SK-N-SH (cell line): ENCODE results near the gene TOR2A. TPM values are rescaled to one million over a fixed set of nuclear protein-coding genes. Genes with fewer than 3 reads are reported as not detected.

ENCODE experiments used
- CTCF ChIA-PET: fragments of 300-600, 350-600 bp; formaldehyde crosslinking; extraction: SDS; loops from one replicate; lab custom pipeline; 2021; lab: Yijun Ruan, JAX
- POLR2A ChIA-PET: fragments of 350-600 bp; sonication (Branson Sonifier 250); formaldehyde crosslinking; extraction: SDS; loops from one replicate; lab custom pipeline; 2020; ENCODE audit warnings: antibody characterized with exemption, inconsistent platforms; lab: Yijun Ruan, JAX
- DNase-seq: peaks from one replicate; pipeline ENCODE4 v3.0.0; 2012
- H2AFZ ChIP-seq: fragments of 200-600 bp; sonication (generic); 2 replicates; pipeline ENCODE4 v1.8.1; 2016; ENCODE audit warnings: antibody characterized with exemption, mild to moderate bottlenecking, low read depth
- H3F3A ChIP-seq: fragments of 200-600 bp; sonication (generic); replicated peaks from 2 replicates; pipeline ENCODE3; 2016; ENCODE audit warnings: antibody characterized with exemption, mild to moderate bottlenecking; ENCODE audit not compliant: insufficient read depth
- H3K27ac ChIP-seq, 2 experiments: fragments of 200-500 bp in 1 of 2; fragments of 200-600 bp in 1 of 2; sonication (Bioruptor generic) in 1 of 2; sonication (generic), shearing (Covaris generic) in 1 of 2; 2 replicates each; pipeline versions ENCODE4 v1.5.1 to v1.6.1; 2014 to 2016; ENCODE audit warnings: low read depth in 2 of 2, inconsistent platforms in 1 of 2, low read length in 1 of 2, mild to moderate bottlenecking in 1 of 2, mixed read lengths in 1 of 2
- H3K27me3 ChIP-seq: fragments of 200-600 bp; sonication (generic), shearing (Covaris generic); 2 replicates; pipeline ENCODE4 v1.6.1; 2016; ENCODE audit warnings: mixed run types; ENCODE audit not compliant: insufficient read depth
- H3K36me3 ChIP-seq, 2 experiments: fragments of 200-500 bp in 1 of 2; fragments of 200-600 bp in 1 of 2; sonication (Bioruptor generic) in 1 of 2; sonication (generic) in 1 of 2; replicated peaks in 1 of 2; 2 replicates each; pipeline versions ENCODE3 to v1.5.1; 2014 to 2016; ENCODE audit warnings: low read length in 1 of 2, mild to moderate bottlenecking in 1 of 2; ENCODE audit not compliant: insufficient read depth in 2 of 2, control insufficient read depth in 1 of 2
- H3K4me1 ChIP-seq, 2 experiments: fragments of 200-500 bp in 1 of 2; fragments of 200-600 bp in 1 of 2; sonication (Bioruptor generic) in 1 of 2; sonication (generic), shearing (Covaris generic) in 1 of 2; 2 replicates each; pipeline versions ENCODE4 v1.5.1 to v1.6.1; 2014 to 2016; ENCODE audit warnings: low read depth in 1 of 2, low read length in 1 of 2, mixed run types in 1 of 2; ENCODE audit not compliant: insufficient read depth in 2 of 2, control insufficient read depth in 1 of 2
- H3K4me2 ChIP-seq: fragments of 200-600 bp; sonication (generic), shearing (Covaris generic); 2 replicates; pipeline ENCODE4 v1.6.1; 2017; ENCODE audit warnings: mixed run types
- H3K4me3 ChIP-seq, 2 experiments: fragments of 200-500 bp in 1 of 2; fragments of 200-600 bp in 1 of 2; sonication (Bioruptor generic) in 1 of 2; sonication (generic), shearing (Covaris generic) in 1 of 2; 2 replicates each; pipeline versions ENCODE4 v1.5.1 to v1.8.1; 2014 to 2016; ENCODE audit warnings: low read depth in 2 of 2, inconsistent platforms in 1 of 2, low read length in 1 of 2, mild to moderate bottlenecking in 1 of 2, mixed read lengths in 1 of 2, moderate library complexity in 1 of 2
- H3K79me2 ChIP-seq: fragments of 200-600 bp; sonication (generic); 2 replicates; pipeline ENCODE4 v1.8.1; 2017; ENCODE audit warnings: mild to moderate bottlenecking; ENCODE audit not compliant: insufficient read depth
- H3K9ac ChIP-seq: fragments of 200-600 bp; sonication (generic); 2 replicates; pipeline ENCODE4 v1.6.1; 2017; ENCODE audit warnings: mixed run types
- H3K9me2 ChIP-seq: fragments of 200-600 bp; sonication (generic); 2 replicates; pipeline ENCODE4 v1.6.1; 2017; ENCODE audit warnings: mixed run types
- H3K9me3 ChIP-seq: fragments of 200-600 bp; sonication (generic); 2 replicates; pipeline ENCODE4 v1.6.1; 2017; ENCODE audit warnings: mixed run types, mild to moderate bottlenecking, moderate library complexity
- H4K20me1 ChIP-seq: fragments of 200-600 bp; sonication (generic); 2 replicates; pipeline ENCODE4 v1.6.1; 2017; ENCODE audit warnings: mild to moderate bottlenecking, mixed run types; ENCODE audit not compliant: insufficient read depth
- CHD2 ChIP-seq: fragments of 150-350 bp; IDR thresholded peaks from 2 replicates; pipeline ENCODE4 v1.6.1; 2018; ENCODE audit warnings: low read length; ENCODE audit not compliant: partially characterized antibody
- EZH2phosphoT487 ChIP-seq: fragments of 200-600 bp; sonication (generic); IDR thresholded peaks from 2 replicates; pipeline ENCODE4 v1.6.1; 2017; ENCODE audit warnings: low read depth, mixed run types, mild to moderate bottlenecking, antibody characterized with exemption, moderate library complexity, borderline replicate concordance
- JUND ChIP-seq: IDR thresholded peaks from 2 replicates; pipeline ENCODE4 v1.4.0; 2012
- MXI1 ChIP-seq: IDR thresholded peaks from 2 replicates; pipeline ENCODE4 v1.6.1; 2012; ENCODE audit warnings: mild to moderate bottlenecking, low read depth, low read length, improper control_type of control experiment
- NRF1 ChIP-seq: IDR thresholded peaks from 2 replicates; pipeline ENCODE4 v1.6.1; 2012; ENCODE audit warnings: low read depth, mild to moderate bottlenecking, low read length
- REST ChIP-seq: IDR thresholded peaks from 2 replicates; pipeline ENCODE4 v1.6.1; 2012; ENCODE audit warnings: mild to moderate bottlenecking, low read depth, low read length, moderate library complexity
- SIN3A ChIP-seq: IDR thresholded peaks from 2 replicates; pipeline ENCODE4 v1.6.1; 2012; ENCODE audit warnings: low read depth, mild to moderate bottlenecking, low read length, moderate library complexity, borderline replicate concordance
- TCF12 ChIP-seq: IDR thresholded peaks from 2 replicates; pipeline ENCODE4 v1.4.0; 2012
- USF2 ChIP-seq: fragments of 150-350 bp; IDR thresholded peaks from 2 replicates; pipeline ENCODE4 v1.6.1; 2017; ENCODE audit warnings: antibody characterized with exemption, low read length, low read depth, borderline replicate concordance
- WGBS: methylation state at CpG from one replicate; pipeline ENCODE4 v1.1.6; 2017; ENCODE audit warnings: low lambda C conversion rate; 5-methylcytosine and 5-hydroxymethylcytosine counted together
- polyA plus RNA-seq, 3 experiments: library from polyadenylated mRNA; depleted of rRNA; stranded (reverse); fragments of >200 nt; gene quantifications; 2 replicates each; pipeline ENCODE4 v1.2.3, GENCODE V29; 2012
- TF ChIP-seq, protein P1 (sequence below): IDR thresholded peaks from 2 replicates; pipeline ENCODE4 v1.4.0; 2012; ENCODE audit warnings: low read depth
- TF ChIP-seq, protein P2 (sequence below): IDR thresholded peaks from 2 replicates; pipeline ENCODE4; 2012
- TF ChIP-seq, protein P3 (sequence below): IDR thresholded peaks from 2 replicates; pipeline ENCODE4 v1.4.0; 2012; ENCODE audit warnings: low read depth, borderline replicate concordance

Gene TOR2A
- polyA plus RNA-seq, 1 of the 3 experiments (the other 2 are of a cell fraction): 17.2 TPM

- no peak overlapping the region for H3K4me2 ChIP-seq
- DNase-seq: no peak
- ChIA-PET POLR2A (no interaction called here), CTCF (interaction anchor here (1.0 to 1.9 kb wide), 2 partner anchors 22 to 126 kb away, joined by 3 to 7 read pairs; partner anchors contain the start of gene TOR2A)
- H3K27ac ChIP-seq: no peak overlapping the region
- no peak overlapping the region for H3K4me3 ChIP-seq
- H3F3A ChIP-seq: no peaks in the 10 kb centered on the region
- H3K9ac ChIP-seq: no peak overlapping the region
- peaks cover 0 to 15% of the 10 kb centered on the region in 2 experiments; a peak in 1 of 4 replicates for H3K4me1 ChIP-seq
- peaks cover 13% of the 10 kb centered on the region; the same call in 1 of the 2 replicates for H3K79me2 ChIP-seq
- 80% methylated on average over 1 of the region's 10 CpGs for WGBS
- no peaks in the 10 kb centered on the region for H3K9me2 ChIP-seq
- TF ChIP-seq, protein P1, sequence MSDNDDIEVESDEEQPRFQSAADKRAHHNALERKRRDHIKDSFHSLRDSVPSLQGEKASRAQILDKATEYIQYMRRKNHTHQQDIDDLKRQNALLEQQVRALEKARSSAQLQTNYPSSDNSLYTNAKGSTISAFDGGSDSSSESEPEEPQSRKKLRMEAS: no peak
- TF ChIP-seq, protein P2, sequence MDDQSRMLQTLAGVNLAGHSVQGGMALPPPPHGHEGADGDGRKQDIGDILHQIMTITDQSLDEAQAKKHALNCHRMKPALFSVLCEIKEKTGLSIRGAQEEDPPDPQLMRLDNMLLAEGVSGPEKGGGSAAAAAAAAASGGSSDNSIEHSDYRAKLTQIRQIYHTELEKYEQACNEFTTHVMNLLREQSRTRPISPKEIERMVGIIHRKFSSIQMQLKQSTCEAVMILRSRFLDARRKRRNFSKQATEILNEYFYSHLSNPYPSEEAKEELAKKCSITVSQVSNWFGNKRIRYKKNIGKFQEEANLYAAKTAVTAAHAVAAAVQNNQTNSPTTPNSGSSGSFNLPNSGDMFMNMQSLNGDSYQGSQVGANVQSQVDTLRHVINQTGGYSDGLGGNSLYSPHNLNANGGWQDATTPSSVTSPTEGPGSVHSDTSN: no peak
- TF ChIP-seq USF2: no peak
- TF ChIP-seq REST: no peak
- no peak for TF ChIP-seq CHD2
- TF ChIP-seq JUND: no peak
- TF ChIP-seq TCF12: no peak
- no peak for TF ChIP-seq SIN3A
- TF ChIP-seq, protein P3, sequence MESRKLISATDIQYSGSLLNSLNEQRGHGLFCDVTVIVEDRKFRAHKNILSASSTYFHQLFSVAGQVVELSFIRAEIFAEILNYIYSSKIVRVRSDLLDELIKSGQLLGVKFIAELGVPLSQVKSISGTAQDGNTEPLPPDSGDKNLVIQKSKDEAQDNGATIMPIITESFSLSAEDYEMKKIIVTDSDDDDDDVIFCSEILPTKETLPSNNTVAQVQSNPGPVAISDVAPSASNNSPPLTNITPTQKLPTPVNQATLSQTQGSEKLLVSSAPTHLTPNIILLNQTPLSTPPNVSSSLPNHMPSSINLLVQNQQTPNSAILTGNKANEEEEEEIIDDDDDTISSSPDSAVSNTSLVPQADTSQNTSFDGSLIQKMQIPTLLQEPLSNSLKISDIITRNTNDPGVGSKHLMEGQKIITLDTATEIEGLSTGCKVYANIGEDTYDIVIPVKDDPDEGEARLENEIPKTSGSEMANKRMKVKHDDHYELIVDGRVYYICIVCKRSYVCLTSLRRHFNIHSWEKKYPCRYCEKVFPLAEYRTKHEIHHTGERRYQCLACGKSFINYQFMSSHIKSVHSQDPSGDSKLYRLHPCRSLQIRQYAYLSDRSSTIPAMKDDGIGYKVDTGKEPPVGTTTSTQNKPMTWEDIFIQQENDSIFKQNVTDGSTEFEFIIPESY: no peak
- TF ChIP-seq EZH2phosphoT487: no peak
- TF ChIP-seq MXI1: no peak
- TF ChIP-seq NRF1: no peak
- TF ChIP-seq, all 33 proteins: peak for 0
- no peaks in the 10 kb centered on the region for H3K9me3 ChIP-seq
- H2AFZ ChIP-seq: no peak overlapping the region
- no peaks in the 10 kb centered on the region for H3K36me3 ChIP-seq
- no peaks in the 10 kb centered on the region for H3K27me3 ChIP-seq
- no peaks in the 10 kb centered on the region for H4K20me1 ChIP-seq
Observed at GRCh38 chr9:127712867-127713266, 22.2 kb downstream of the TOR2A start.
